ENCODE results near the gene CRB1. TPM values are rescaled to one million over a fixed set of nuclear protein-coding genes. Genes with fewer than 3 reads are reported as not detected.
A peak's percentile ranks its signal among the peaks of the same experiment; 100 is the strongest.

Gene CRB1
- total RNA-seq (0.16 TPM), polyA plus RNA-seq (ENCODE audit: insufficient read depth, low read depth, low replicate concordance) (1.2 TPM)
- long read RNA-seq, donor 1 = 0 reads
- long read RNA-seq, donor 2 = 0 reads
- long read RNA-seq, donor 3 = 0 reads
- long read RNA-seq, donor 4 = 0 reads
- long read RNA-seq, donor 5 = 0 reads
- long read RNA-seq, donor 6 = 0 reads
- long read RNA-seq, donor 7 = 0 reads
- long read RNA-seq, donor 8 = 0 reads
- long read RNA-seq, donor 9 = 0 reads
- long read RNA-seq, donor 10 = 0 reads

- H3K4me1 ChIP-seq (ENCODE audit: control insufficient read depth in 2 of 3, insufficient read depth in 2 of 3, low read depth in 1 of 3, low read length in 3 of 3) = no peaks in the 10 kb centered on the region
Measured at GRCh38 chr1:197268012-197268411, at the start of gene CRB1. Gene CRB1, plus strand, starts transcription at chr1:197268252. Its CDS starts 161 bp downstream, at chr1:197268413.

GRCh38 chr1:197218857-197219256, 49.2 kb upstream of the CRB1 start:
- Histone ChIP-seq H3K4me3 (ENCODE audit: low read length in 3 of 3) (no peak overlapping the region), H3K36me3 (ENCODE audit: control insufficient read depth in 2 of 3, insufficient read depth in 3 of 3, low read length in 3 of 3) (no peaks in the 10 kb centered on the region), H3K9me3 (ENCODE audit: control insufficient read depth in 2 of 3, insufficient read depth in 1 of 3, low read length in 3 of 3) (peaks cover 0 to 2% (median 0%) of the 10 kb centered on the region in 3 donors), H3K9ac (ENCODE audit: low read length in 3 of 3) (no peak overlapping the region), H3K27me3 (ENCODE audit: control insufficient read depth, insufficient read depth, low read length) (no peaks in the 10 kb centered on the region), H3K4me1 (ENCODE audit: control insufficient read depth in 2 of 3, insufficient read depth in 2 of 3, low read depth in 1 of 3, low read length in 3 of 3) (no peaks in the 10 kb centered on the region), H3K27ac (ENCODE audit: low read depth in 2 of 2, low read length in 2 of 2) (no peak overlapping the region)
- no peak for DNase-seq
- TF ChIP-seq CTCF (IDR thresholded peaks at IDR 0.05; ENCODE audit: borderline replicate concordance, extremely low read depth, insufficient read depth) = no peak
- no peak for FAIRE-seq
- intact Hi-C loops (cut with DNase I) = no loop called here

More at GRCh38 chr1:197268012-197268411, at the start of gene CRB1:
- H3K9me3 ChIP-seq (ENCODE audit: control insufficient read depth in 2 of 3, insufficient read depth in 1 of 3, low read length in 3 of 3) = no peaks in the 10 kb centered on the region
- H3K27ac ChIP-seq (ENCODE audit: low read depth in 2 of 2, low read length in 2 of 2) = no peak within 1 kb of the TSS
- DNase-seq (peak in 2 of 5 donors; percentile 15 to 28), FAIRE-seq (no peak)
- H3K4me3 ChIP-seq (ENCODE audit: low read length in 3 of 3) = no peak within 1 kb of the TSS
- intact Hi-C loops (cut with DNase I) = no loop called here
- H3K27me3 ChIP-seq (ENCODE audit: control insufficient read depth, insufficient read depth, low read length) = no peaks in the 10 kb centered on the region
- H3K36me3 ChIP-seq (ENCODE audit: control insufficient read depth in 2 of 3, insufficient read depth in 3 of 3, low read length in 3 of 3) = no peaks in the 10 kb centered on the region
- no peak within 1 kb of the TSS for H3K9ac ChIP-seq (ENCODE audit: low read length in 3 of 3)
- TF ChIP-seq CTCF (IDR thresholded peaks at IDR 0.05; ENCODE audit: borderline replicate concordance, extremely low read depth, insufficient read depth) = no peak

- H3K4me3 ChIP-seq (ENCODE audit: low read length in 3 of 3) = no peak overlapping the region
- no peaks in the 10 kb centered on the region for H3K9me3 ChIP-seq (ENCODE audit: control insufficient read depth in 2 of 3, insufficient read depth in 1 of 3, low read length in 3 of 3)
- DNase-seq = peak in 1 of 5 donors; percentile 46
- no peaks in the 10 kb centered on the region for H3K36me3 ChIP-seq (ENCODE audit: control insufficient read depth in 2 of 3, insufficient read depth in 3 of 3, low read length in 3 of 3)
- H3K9ac ChIP-seq (ENCODE audit: low read length in 3 of 3) = no peak overlapping the region
- H3K4me1 ChIP-seq (ENCODE audit: control insufficient read depth in 2 of 3, insufficient read depth in 2 of 3, low read depth in 1 of 3, low read length in 3 of 3) = no peaks in the 10 kb centered on the region
- intact Hi-C loops (cut with DNase I) = no loop called here
- no peak for FAIRE-seq
- H3K27ac ChIP-seq (ENCODE audit: low read depth in 2 of 2, low read length in 2 of 2) = no peak overlapping the region
- no peaks in the 10 kb centered on the region for H3K27me3 ChIP-seq (ENCODE audit: control insufficient read depth, insufficient read depth, low read length)
- TF ChIP-seq CTCF (IDR thresholded peaks at IDR 0.05; ENCODE audit: borderline replicate concordance, extremely low read depth, insufficient read depth) = no peak
Measured at GRCh38 chr1:197222025-197222685, 45.9 kb upstream of the CRB1 start.

Measured in kidney (tissue), 22 donors.